Measurements from ENCODE around the gene NCBP2.

The NCBP2 gene

GRCh38 chr3:196988241-196989029 lies 46.1 kb upstream of the NCBP2 start:
- TF ChIP-seq POLR2AphosphoS5 (IDR thresholded peaks at IDR 0.05; ENCODE audit: low read depth, low read length): no peak
- no peak for TF ChIP-seq REST (IDR thresholded peaks at IDR 0.05; ENCODE audit: insufficient read depth in 1 of 2, low read depth in 2 of 2, low read length in 2 of 2)
- TF ChIP-seq FOXP2 (optimal IDR thresholded peaks at IDR 0.05; ENCODE audit: borderline replicate concordance, extremely low read depth, extremely low read length, insufficient read depth): no peak
- TF ChIP-seq SIN3A (IDR thresholded peaks at IDR 0.05; ENCODE audit: borderline replicate concordance, insufficient read depth, low read length): no peak
- no peak for TF ChIP-seq TAF1 (IDR thresholded peaks at IDR 0.05; ENCODE audit: borderline replicate concordance, insufficient read depth, low read length)

GRCh38 chr3:196987022-196987421 lies 44.7 kb upstream of the NCBP2 start:
- TF ChIP-seq FOXP2 (optimal IDR thresholded peaks at IDR 0.05; ENCODE audit: borderline replicate concordance, extremely low read depth, extremely low read length, insufficient read depth) (no peak), SIN3A (IDR thresholded peaks at IDR 0.05; ENCODE audit: borderline replicate concordance, insufficient read depth, low read length) (no peak), TAF1 (IDR thresholded peaks at IDR 0.05; ENCODE audit: borderline replicate concordance, insufficient read depth, low read length) (no peak), POLR2AphosphoS5 (IDR thresholded peaks at IDR 0.05; ENCODE audit: low read depth, low read length) (no peak), REST (IDR thresholded peaks at IDR 0.05; ENCODE audit: insufficient read depth in 1 of 2, low read depth in 2 of 2, low read length in 2 of 2) (no peak)

- no peak for TF ChIP-seq FOXP2 (optimal IDR thresholded peaks at IDR 0.05; ENCODE audit: borderline replicate concordance, extremely low read depth, extremely low read length, insufficient read depth)
- TF ChIP-seq POLR2AphosphoS5 (IDR thresholded peaks at IDR 0.05; ENCODE audit: low read depth, low read length): no peak
- no peak for TF ChIP-seq REST (IDR thresholded peaks at IDR 0.05; ENCODE audit: insufficient read depth in 1 of 2, low read depth in 2 of 2, low read length in 2 of 2)
- TF ChIP-seq SIN3A (IDR thresholded peaks at IDR 0.05; ENCODE audit: borderline replicate concordance, insufficient read depth, low read length): no peak
- no peak for TF ChIP-seq TAF1 (IDR thresholded peaks at IDR 0.05; ENCODE audit: borderline replicate concordance, insufficient read depth, low read length)
These were observed 43.9 kb upstream of the NCBP2 start for GRCh38 chr3:196985954-196986885.

GRCh38 chr3:196985298-196985697 lies 43.0 kb upstream of the NCBP2 start:
- no peak for TF ChIP-seq FOXP2 (optimal IDR thresholded peaks at IDR 0.05; ENCODE audit: borderline replicate concordance, extremely low read depth, extremely low read length, insufficient read depth)
- TF ChIP-seq SIN3A (IDR thresholded peaks at IDR 0.05; ENCODE audit: borderline replicate concordance, insufficient read depth, low read length): no peak
- TF ChIP-seq REST (IDR thresholded peaks at IDR 0.05; ENCODE audit: insufficient read depth in 1 of 2, low read depth in 2 of 2, low read length in 2 of 2): no peak
- no peak for TF ChIP-seq TAF1 (IDR thresholded peaks at IDR 0.05; ENCODE audit: borderline replicate concordance, insufficient read depth, low read length)
- TF ChIP-seq POLR2AphosphoS5 (IDR thresholded peaks at IDR 0.05; ENCODE audit: low read depth, low read length): no peak
